Endothelial cell (in vitro differentiated cells): Measurements from ENCODE around the gene SALL1. TPM values are rescaled to one million over a fixed set of nuclear protein-coding genes. Genes with fewer than 3 reads are reported as not detected.

ENCODE experiments used
- DNase-seq: peaks from one replicate; pipeline ENCODE4 v3.0.0; 2021; ENCODE audit warnings: low spot score
- H3K27ac Mint-ChIP-seq: one replicate; pipeline ENCODE4 v1.8.0; 2021; ENCODE audit warnings: mixed read lengths, inconsistent platforms; ENCODE audit not compliant: unreplicated experiment
- H3K27me3 Mint-ChIP-seq: one replicate; pipeline ENCODE4 v1.8.0; 2021; ENCODE audit warnings: mild to moderate bottlenecking, moderate library complexity, mixed read lengths, inconsistent platforms; ENCODE audit not compliant: unreplicated experiment
- H3K36me3 Mint-ChIP-seq: one replicate; pipeline ENCODE4 v1.8.0; 2021; ENCODE audit warnings: mild to moderate bottlenecking, low read depth, mixed read lengths, inconsistent platforms; ENCODE audit not compliant: unreplicated experiment
- H3K4me1 Mint-ChIP-seq: one replicate; pipeline ENCODE4 v1.8.0; 2021; ENCODE audit warnings: mild to moderate bottlenecking, mixed read lengths, inconsistent platforms; ENCODE audit not compliant: unreplicated experiment
- H3K4me3 Mint-ChIP-seq: one replicate; pipeline ENCODE4 v1.8.0; 2021; ENCODE audit warnings: mild to moderate bottlenecking, mixed read lengths, inconsistent platforms; ENCODE audit not compliant: unreplicated experiment
- H3K9me3 Mint-ChIP-seq: one replicate; pipeline ENCODE4 v1.8.0; 2021; ENCODE audit warnings: mixed read lengths, inconsistent platforms; ENCODE audit not compliant: unreplicated experiment
- CTCF ChIP-seq: fragments of 200-600 bp; sonication (generic); IDR thresholded peaks from one replicate; pipeline ENCODE4 v1.5.0; 2021; ENCODE audit warnings: antibody characterized with exemption; ENCODE audit not compliant: unreplicated experiment
- total RNA-seq: library from RNA; stranded (reverse); fragmentation: NEBNext Ultra II Directional; extraction: Animal tissue kit (Norgen Biotek cat#: 25700); gene quantifications from one replicate; pipeline ENCODE4 v1.2.1, GENCODE V29; 2021; ENCODE audit not compliant: unreplicated experiment

SALL1 gene
- total RNA-seq, 1 donor from 2014 or later, result 45.1 TPM

GRCh38 chr16:51141541-51141940, 9.5 kb downstream of the SALL1 start:
- Mint-ChIP-seq H3K27ac (no peak overlapping the region), H3K9me3 (no peaks in the 10 kb centered on the region), H3K27me3 (peaks cover 7% of the 10 kb centered on the region), H3K4me1 (peaks cover 28% of the 10 kb centered on the region), H3K4me3 (no peak overlapping the region), H3K36me3 (peaks cover 30% of the 10 kb centered on the region)
- DNase-seq, result no peak
- TF ChIP-seq CTCF, result no peak

- H3K27me3 Mint-ChIP-seq, result peaks cover 7% of the 10 kb centered on the region
- peaks cover 24% of the 10 kb centered on the region for H3K4me1 Mint-ChIP-seq
- H3K9me3 Mint-ChIP-seq, result no peaks in the 10 kb centered on the region
- H3K27ac Mint-ChIP-seq, result no peak overlapping the region
- peaks cover 30% of the 10 kb centered on the region for H3K36me3 Mint-ChIP-seq
- DNase-seq, result no peak
- no peak overlapping the region for H3K4me3 Mint-ChIP-seq
- no peak for TF ChIP-seq CTCF
These were observed 10.0 kb downstream of the SALL1 start for GRCh38 chr16:51141106-51141505.

GRCh38 chr16:51140112-51140511, 11.0 kb downstream of the SALL1 start:
- Mint-ChIP-seq H3K36me3 (peaks cover 30% of the 10 kb centered on the region), H3K27ac (no peak overlapping the region), H3K4me1 (peaks cover 18% of the 10 kb centered on the region), H3K9me3 (no peaks in the 10 kb centered on the region), H3K27me3 (peaks cover 7% of the 10 kb centered on the region), H3K4me3 (peak overlapping the region; percentile 73)
- TF ChIP-seq CTCF, result no peak
- DNase-seq, result no peak

GRCh38 chr16:51139568-51139967, 11.5 kb downstream of the SALL1 start:
- Mint-ChIP-seq H3K27me3 (peaks cover 7% of the 10 kb centered on the region), H3K4me1 (peaks cover 17% of the 10 kb centered on the region), H3K27ac (no peak overlapping the region), H3K4me3 (peak overlapping the region; percentile 29), H3K9me3 (no peaks in the 10 kb centered on the region), H3K36me3 (peaks cover 30% of the 10 kb centered on the region)
- DNase-seq, result no peak
- no peak for TF ChIP-seq CTCF

GRCh38 chr16:51138178-51138577, 12.9 kb downstream of the SALL1 start:
- no peak overlapping the region for H3K27ac Mint-ChIP-seq
- peaks cover 18% of the 10 kb centered on the region for H3K4me1 Mint-ChIP-seq
- TF ChIP-seq CTCF, result no peak
- DNase-seq, result no peak
- H3K27me3 Mint-ChIP-seq, result peaks cover 10% of the 10 kb centered on the region
- peaks cover 30% of the 10 kb centered on the region for H3K36me3 Mint-ChIP-seq
- peak overlapping the region; percentile 19 for H3K4me3 Mint-ChIP-seq
- H3K9me3 Mint-ChIP-seq, result no peaks in the 10 kb centered on the region
